HG02763 (cell line): ENCODE data around the gene ADM2.

Source experiments
- ATAC-seq: cut with Tn5 transposase; IDR thresholded peaks from one replicate; pipeline ENCODE4 v1.9.1; 2021; ENCODE audit warnings: mild to moderate bottlenecking, moderate library complexity; ENCODE audit not compliant: unreplicated experiment

Gene ADM2

GRCh38 chr22:50523806-50524675 is 42.7 kb downstream of the ADM2 start:
- no peak for ATAC-seq

GRCh38 chr22:50524676-50525103 is 43.3 kb downstream of the ADM2 start:
- no peak for ATAC-seq

- ATAC-seq = peak; percentile 41
Measured at GRCh38 chr22:50525104-50525857, 43.9 kb downstream of the ADM2 start, which contains the start of gene SCO2. Gene SCO2 (minus strand): TSS chr22:50525598. CDS start chr22:50524411, 1,187 bp downstream.

- ATAC-seq = peak; percentile 27
Measured at GRCh38 chr22:50525858-50526107, 44.4 kb downstream of the ADM2 start.

- peak; percentile 33 for ATAC-seq
Measured at GRCh38 chr22:50526108-50526833, 44.9 kb downstream of the ADM2 start.

GRCh38 chr22:50526834-50527801 is 45.8 kb downstream of the ADM2 start:
- no peak for ATAC-seq

GRCh38 chr22:50527921-50528681 is 46.8 kb downstream of the ADM2 start:
- ATAC-seq = no peak

GRCh38 chr22:50528682-50529415 is 47.5 kb downstream of the ADM2 start:
- no peak for ATAC-seq

- ATAC-seq = no peak
Measured at GRCh38 chr22:50529416-50529896, 48.1 kb downstream of the ADM2 start.

- ATAC-seq = peak; percentile 18
Measured at GRCh38 chr22:50529897-50530579, 48.7 kb downstream of the ADM2 start, which contains the start of gene TYMP. Gene TYMP (minus strand): TSS chr22:50530012. CDS start chr22:50529709, 303 bp downstream.

GRCh38 chr22:50530580-50530876 is 49.2 kb downstream of the ADM2 start:
- ATAC-seq = no peak

GRCh38 chr22:50530877-50531545 is 49.7 kb downstream of the ADM2 start:
- no peak for ATAC-seq

- peak; percentile 36 for ATAC-seq
Measured at GRCh38 chr22:50531546-50531961, 50.2 kb downstream of the ADM2 start.

GRCh38 chr22:50531962-50532674 is 50.8 kb downstream of the ADM2 start:
- ATAC-seq = peak; percentile 4

GRCh38 chr22:50532824-50533796 is 51.8 kb downstream of the ADM2 start:
- ATAC-seq = no peak
